Sigmoid colon (tissue), 7 donors: ENCODE results near the gene FLII. TPM values are rescaled to one million over a fixed set of nuclear protein-coding genes. Genes with fewer than 3 reads are reported as not detected.

Source experiments
- DNase-seq: peaks from one replicate; pipeline ENCODE4 v3.0.0-alpha.2; 2019
- H3K27ac ChIP-seq, 4 donors: fragments of 200-600 bp; sonication (generic); one replicate each; pipeline ENCODE4 v1.5.1; 2016 to 2019; ENCODE audit warnings: mild to moderate bottlenecking in 1 of 4
- H3K27me3 ChIP-seq, 3 donors: fragments of 200-600 bp; sonication (generic); one replicate each; pipeline ENCODE4 v1.5.1; 2019; ENCODE audit warnings: mild to moderate bottlenecking in 1 of 3
- H3K36me3 ChIP-seq, 4 donors: fragments of 200-600 bp; sonication (generic); one replicate each; pipeline ENCODE4 v1.5.1; 2016 to 2019
- H3K4me1 ChIP-seq, 4 donors: fragments of 200-600 bp; sonication (generic); one replicate each; pipeline ENCODE4 v1.5.1; 2017 to 2019
- H3K4me3 ChIP-seq, 4 donors: fragments of 200-600 bp; sonication (generic); one replicate each; pipeline ENCODE4 v1.5.1; 2017 to 2019; ENCODE audit warnings: mild to moderate bottlenecking in 2 of 4, moderate library complexity in 1 of 4
- H3K9me3 ChIP-seq, 4 donors: fragments of 200-600 bp in 3 of 4; sonication (generic) in 3 of 4; one replicate each; pipeline versions ENCODE4 v1.5.1 to v1.6.1; 2013 to 2019
- CTCF ChIP-seq, 4 experiments: fragments of 450-650 bp in 3 of 4; fragments of 200-600 bp in 1 of 4; IDR thresholded peaks; one replicate each; pipeline ENCODE4 v1.5.1; 2016 to 2019; ENCODE audit warnings: antibody characterized with exemption in 4 of 4, mild to moderate bottlenecking in 3 of 4, moderate library complexity in 2 of 4
- EP300 ChIP-seq, 4 donors: sonication (generic); formaldehyde crosslinking; IDR thresholded peaks; one replicate each; pipeline ENCODE4 v1.6.1; 2017; ENCODE audit warnings: antibody characterized with exemption in 4 of 4
- POLR2A ChIP-seq, 2 donors: fragments of 450-650 bp; IDR thresholded peaks; one replicate each; pipeline ENCODE4 v1.6.1; 2016; ENCODE audit warnings: antibody characterized with exemption in 2 of 2, mild to moderate bottlenecking in 2 of 2, moderate library complexity in 2 of 2
- POLR2AphosphoS5 ChIP-seq, 4 donors: sonication (generic); formaldehyde crosslinking; IDR thresholded peaks; one replicate each; pipeline ENCODE4 v1.6.1; 2017; ENCODE audit warnings: antibody characterized with exemption in 4 of 4
- WGBS, 2 donors: extraction: QIAGEN DNeasy Blood & Tissue Kit; methylation state at CpG; one replicate each; pipeline ENCODE4 v1.1.7; 2013; 5-methylcytosine and 5-hydroxymethylcytosine counted together
- intact Hi-C: fragments of 100-400 bp; cut with DNase I; formaldehyde crosslinking; loops from one replicate; pipeline ENCODE4 v1.15.1; 2023
- polyA plus RNA-seq, 3 donors: library from polyadenylated mRNA; stranded (reverse); fragments of 200-250 nt; gene quantifications; one replicate each; pipeline ENCODE4 v1.2.3, GENCODE V29; 2013
- total RNA-seq, 4 donors: library from RNA; depleted of rRNA; stranded (reverse); fragments of >200 nt; gene quantifications; one replicate each; pipeline ENCODE4 v1.1.0, GENCODE V29; 2016
- donor health status: healthy with polysubstance abuse.
- donor health status: Bipolar disorder and iron deficiency.
- donor health status: healthy.

Gene FLII
- total and polyA plus RNA-seq, 7 donors: 115 to 422 (median 222) TPM

GRCh38 chr17:18229254-18229653 lies 29.3 kb downstream of the FLII start:
- no peaks in the 10 kb centered on the region for H3K9me3 ChIP-seq
- TF ChIP-seq CTCF (IDR thresholded peaks at IDR 0.05): no peak
- no peak for TF ChIP-seq POLR2A (IDR thresholded peaks at IDR 0.05)
- DNase-seq: no peak
- peaks cover 0 to 26% (median 19%) of the 10 kb centered on the region in 4 donors for H3K4me1 ChIP-seq
- intact Hi-C loops: loop anchor here (5.0 kb wide), 1 partner anchor 88 kb away; the partner anchor contains the start of gene SMCR8
- H3K27me3 ChIP-seq: no peaks in the 10 kb centered on the region
- peaks cover 0 to 17% (median 7%) of the 10 kb centered on the region in 4 donors for H3K36me3 ChIP-seq
- H3K27ac ChIP-seq: no peak overlapping the region
- H3K4me3 ChIP-seq: no peak overlapping the region
- 79 to 83% methylated on average over 4 of the region's 4 CpGs for WGBS, 2 donors

- 91% methylated on average over 10 of the region's 10 CpGs for WGBS, 2 donors
- Histone ChIP-seq H3K9me3 (no peaks in the 10 kb centered on the region), H3K4me3 (no peak overlapping the region), H3K36me3 (peaks cover 0 to 10% (median 0%) of the 10 kb centered on the region in 4 donors), H3K27ac (no peak overlapping the region), H3K4me1 (peaks cover 0 to 26% (median 19%) of the 10 kb centered on the region in 4 donors), H3K27me3 (no peaks in the 10 kb centered on the region)
- no peak for DNase-seq
- TF ChIP-seq POLR2AphosphoS5 (IDR thresholded peaks at IDR 0.05) (no peak), EP300 (IDR thresholded peaks at IDR 0.05) (no peak), CTCF (IDR thresholded peaks at IDR 0.05) (no peak), POLR2A (IDR thresholded peaks at IDR 0.05) (no peak)
- intact Hi-C loops: loop anchor here (5.0 kb wide), 1 partner anchor 89 kb away; the partner anchor contains the start of gene SMCR8
These were observed 30.3 kb downstream of the FLII start for GRCh38 chr17:18228176-18228682.

GRCh38 chr17:18227635-18228034 lies 30.9 kb downstream of the FLII start:
- intact Hi-C loops: loop anchor here (5.0 kb wide), 1 partner anchor 90 kb away; the partner anchor contains the start of gene SMCR8
- WGBS, 2 donors: 97 to 98% methylated on average over 5 of the region's 5 CpGs
- no peak for TF ChIP-seq POLR2AphosphoS5 (IDR thresholded peaks at IDR 0.05)
- no peak for TF ChIP-seq EP300 (IDR thresholded peaks at IDR 0.05)
- no peak for TF ChIP-seq POLR2A (IDR thresholded peaks at IDR 0.05)
- no peak for TF ChIP-seq CTCF (IDR thresholded peaks at IDR 0.05)
- no peak overlapping the region for H3K4me3 ChIP-seq
- H3K36me3 ChIP-seq: peaks cover 0 to 6% (median 0%) of the 10 kb centered on the region in 4 donors
- peaks cover 0 to 26% (median 19%) of the 10 kb centered on the region in 4 donors for H3K4me1 ChIP-seq
- no peaks in the 10 kb centered on the region for H3K9me3 ChIP-seq
- no peaks in the 10 kb centered on the region for H3K27me3 ChIP-seq
- no peak for DNase-seq
- no peak overlapping the region for H3K27ac ChIP-seq

- Histone ChIP-seq H3K27ac (peak overlapping the region in 3 of 4 donors; percentile 68 to 73 (median 70)), H3K36me3 (no peaks in the 10 kb centered on the region), H3K4me1 (peaks cover 0 to 26% (median 19%) of the 10 kb centered on the region in 4 donors), H3K4me3 (peak overlapping the region; percentile 42 to 74 (median 68)), H3K27me3 (no peaks in the 10 kb centered on the region), H3K9me3 (no peaks in the 10 kb centered on the region)
- intact Hi-C loops: loop anchor here (5.0 kb wide), 1 partner anchor 91 kb away; the partner anchor contains the start of gene SMCR8
- no peak for DNase-seq
- WGBS, 2 donors: 33 to 36% methylated on average over 16 of the region's 16 CpGs
- TF ChIP-seq CTCF (IDR thresholded peaks at IDR 0.05) (no peak), POLR2AphosphoS5 (IDR thresholded peaks at IDR 0.05) (no peak), POLR2A (IDR thresholded peaks at IDR 0.05) (no peak), EP300 (IDR thresholded peaks at IDR 0.05) (no peak)
These were observed 32.1 kb downstream of the FLII start for GRCh38 chr17:18226284-18226945.
